ENCODE measurements around the gene PPP1R1A. TPM values are rescaled to one million over a fixed set of nuclear protein-coding genes. Genes with fewer than 3 reads are reported as not detected.
A peak's percentile ranks its signal among the peaks of the same experiment; 100 is the strongest.

The PPP1R1A gene
- total RNA-seq, 1 donor from 2014 or later = 2.3 TPM

GRCh38 chr12:54603872-54604271, 15.4 kb upstream of the PPP1R1A start:
- no peak overlapping the region for H3K27ac ChIP-seq
- H3F3A ChIP-seq (ENCODE audit: low read depth) = no peaks in the 10 kb centered on the region
- no peak overlapping the region for H3K27ac Mint-ChIP-seq
- no peak for DNase-seq (ENCODE audit: low spot score)
- H3K9me3 Mint-ChIP-seq = peaks cover 8% of the 10 kb centered on the region
- no peak overlapping the region for H3K9ac ChIP-seq
- no peak overlapping the region for H3K4me3 ChIP-seq
- TF ChIP-seq CTCF (IDR thresholded peaks at IDR 0.05) (no peak), EZH2 (IDR thresholded peaks at IDR 0.05) (no peak), EZH2phosphoT487 (IDR thresholded peaks at IDR 0.05) (no peak)
- H3K4me1 Mint-ChIP-seq = peaks cover 13% of the 10 kb centered on the region
- H3K4me3 Mint-ChIP-seq = no peak overlapping the region
- H3K36me3 Mint-ChIP-seq = no peaks in the 10 kb centered on the region
- no peaks in the 10 kb centered on the region for H3K79me2 ChIP-seq (ENCODE audit: low read depth)
- H2AFZ ChIP-seq (replicated peaks) = no peak overlapping the region
- H3K27me3 ChIP-seq = peaks cover 32% of the 10 kb centered on the region
- no peak overlapping the region for H3K4me2 ChIP-seq
- peaks cover 7% of the 10 kb centered on the region for H3K27me3 Mint-ChIP-seq (ENCODE audit: insufficient read depth, low read depth)
- no peaks in the 10 kb centered on the region for H3K9me3 ChIP-seq (ENCODE audit: low read depth)
- no peaks in the 10 kb centered on the region for H3K36me3 ChIP-seq
- no peaks in the 10 kb centered on the region for H4K20me1 ChIP-seq (ENCODE audit: low read depth)
- H3K4me1 ChIP-seq = no peaks in the 10 kb centered on the region

- Histone ChIP-seq H3F3A (ENCODE audit: low read depth) (no peaks in the 10 kb centered on the region), H2AFZ (replicated peaks) (no peak overlapping the region), H3K4me3 (no peak overlapping the region), H3K79me2 (ENCODE audit: low read depth) (no peaks in the 10 kb centered on the region), H3K9ac (no peak overlapping the region), H4K20me1 (ENCODE audit: low read depth) (no peaks in the 10 kb centered on the region), H3K4me2 (no peak overlapping the region), H3K36me3 (no peaks in the 10 kb centered on the region), H3K27ac (no peak overlapping the region), H3K9me3 (ENCODE audit: low read depth) (no peaks in the 10 kb centered on the region), H3K27me3 (peaks cover 32% of the 10 kb centered on the region), H3K4me1 (no peaks in the 10 kb centered on the region)
- no peak overlapping the region for H3K4me3 Mint-ChIP-seq
- peaks cover 8% of the 10 kb centered on the region for H3K9me3 Mint-ChIP-seq
- peaks cover 7% of the 10 kb centered on the region for H3K27me3 Mint-ChIP-seq (ENCODE audit: insufficient read depth, low read depth)
- H3K27ac Mint-ChIP-seq = no peak overlapping the region
- no peaks in the 10 kb centered on the region for H3K36me3 Mint-ChIP-seq
- peaks cover 13% of the 10 kb centered on the region for H3K4me1 Mint-ChIP-seq
- peak; percentile 58 for DNase-seq (ENCODE audit: low spot score)
- TF ChIP-seq EZH2phosphoT487 (IDR thresholded peaks at IDR 0.05) = no peak
- TF ChIP-seq CTCF (IDR thresholded peaks at IDR 0.05) = peak; percentile 80
Observed at GRCh38 chr12:54603173-54603814, 14.8 kb upstream of the PPP1R1A start.

- Histone ChIP-seq H3K36me3 (no peaks in the 10 kb centered on the region), H3K27me3 (peaks cover 28% of the 10 kb centered on the region), H3K27ac (no peak overlapping the region), H3K4me3 (no peak overlapping the region), H2AFZ (replicated peaks) (no peak overlapping the region), H4K20me1 (ENCODE audit: low read depth) (no peaks in the 10 kb centered on the region), H3F3A (ENCODE audit: low read depth) (no peaks in the 10 kb centered on the region), H3K9ac (no peak overlapping the region), H3K9me3 (ENCODE audit: low read depth) (no peaks in the 10 kb centered on the region), H3K79me2 (ENCODE audit: low read depth) (no peaks in the 10 kb centered on the region), H3K4me2 (no peak overlapping the region), H3K4me1 (no peaks in the 10 kb centered on the region)
- TF ChIP-seq EZH2phosphoT487 (IDR thresholded peaks at IDR 0.05) (no peak), EZH2 (IDR thresholded peaks at IDR 0.05) (no peak), CTCF (IDR thresholded peaks at IDR 0.05) (no peak)
- Mint-ChIP-seq H3K4me1 (peaks cover 13% of the 10 kb centered on the region), H3K27me3 (ENCODE audit: insufficient read depth, low read depth) (peaks cover 7% of the 10 kb centered on the region), H3K36me3 (no peaks in the 10 kb centered on the region), H3K4me3 (no peak overlapping the region), H3K27ac (no peak overlapping the region), H3K9me3 (peaks cover 8% of the 10 kb centered on the region)
- no peak for DNase-seq (ENCODE audit: low spot score)
Observed at GRCh38 chr12:54602661-54603060, 14.2 kb upstream of the PPP1R1A start.

Data from neural progenitor cell (in vitro differentiated cells).